Hepatocyte (in vitro differentiated cells): Measurements from ENCODE around the gene ANKLE2.
"Not testable (repeated sequence)": the region's sequence is repeated elsewhere in the genome, so short reads cannot be mapped to it uniquely, and the experiment has no call there.

ENCODE experiments used
- EZH2 ChIP-seq: fragments of 200-600 bp; sonication (generic); IDR thresholded peaks from 2 replicates; pipeline ENCODE4 v1.6.1; 2016; ENCODE audit warnings: antibody characterized with exemption, mild to moderate bottlenecking, borderline replicate concordance
- EZH2phosphoT487 ChIP-seq: fragments of 200-600 bp; sonication (generic); IDR thresholded peaks from one replicate; pipeline ENCODE4 v1.6.1; 2018; ENCODE audit warnings: antibody characterized with exemption, mild to moderate bottlenecking, low read depth, moderate library complexity; ENCODE audit not compliant: unreplicated experiment, severe bottlenecking
- TF ChIP-seq, protein P1 (sequence below): fragments of 200-600 bp; sonication (generic); IDR thresholded peaks from 2 replicates; pipeline ENCODE4 v1.5.1; 2016; ENCODE audit warnings: antibody characterized with exemption, mild to moderate bottlenecking; ENCODE audit not compliant: poor library complexity

DNA sequence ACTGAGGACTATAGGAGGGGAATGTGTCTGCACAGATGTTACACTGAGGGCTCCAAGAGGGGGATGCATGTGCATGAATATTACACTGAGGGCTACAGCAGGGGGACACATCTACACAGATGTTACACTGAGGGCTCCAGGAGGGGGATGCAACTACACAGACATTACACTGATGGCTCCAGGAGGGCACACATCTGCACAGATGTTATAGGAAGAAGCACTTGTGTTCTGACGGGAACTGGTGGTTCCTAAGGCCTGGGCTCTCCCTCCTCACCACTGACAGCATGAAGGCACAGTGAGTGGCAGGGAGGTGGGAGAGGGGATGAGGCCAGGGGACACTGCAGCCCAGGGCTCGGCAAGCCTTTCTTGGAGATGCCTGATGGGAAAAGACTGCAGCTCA lies 30.3 kb upstream of the ANKLE2 start:
- TF ChIP-seq, protein P1, sequence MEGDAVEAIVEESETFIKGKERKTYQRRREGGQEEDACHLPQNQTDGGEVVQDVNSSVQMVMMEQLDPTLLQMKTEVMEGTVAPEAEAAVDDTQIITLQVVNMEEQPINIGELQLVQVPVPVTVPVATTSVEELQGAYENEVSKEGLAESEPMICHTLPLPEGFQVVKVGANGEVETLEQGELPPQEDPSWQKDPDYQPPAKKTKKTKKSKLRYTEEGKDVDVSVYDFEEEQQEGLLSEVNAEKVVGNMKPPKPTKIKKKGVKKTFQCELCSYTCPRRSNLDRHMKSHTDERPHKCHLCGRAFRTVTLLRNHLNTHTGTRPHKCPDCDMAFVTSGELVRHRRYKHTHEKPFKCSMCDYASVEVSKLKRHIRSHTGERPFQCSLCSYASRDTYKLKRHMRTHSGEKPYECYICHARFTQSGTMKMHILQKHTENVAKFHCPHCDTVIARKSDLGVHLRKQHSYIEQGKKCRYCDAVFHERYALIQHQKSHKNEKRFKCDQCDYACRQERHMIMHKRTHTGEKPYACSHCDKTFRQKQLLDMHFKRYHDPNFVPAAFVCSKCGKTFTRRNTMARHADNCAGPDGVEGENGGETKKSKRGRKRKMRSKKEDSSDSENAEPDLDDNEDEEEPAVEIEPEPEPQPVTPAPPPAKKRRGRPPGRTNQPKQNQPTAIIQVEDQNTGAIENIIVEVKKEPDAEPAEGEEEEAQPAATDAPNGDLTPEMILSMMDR = not testable (repeated sequence)
- not testable (repeated sequence) for TF ChIP-seq EZH2phosphoT487, EZH2
